GM18520 (cell line): Measurements from ENCODE around the gene TNNT2.

Experiments used
- ATAC-seq: cut with Tn5 transposase; IDR thresholded peaks from one replicate; pipeline ENCODE4 v1.9.1; 2021; ENCODE audit not compliant: unreplicated experiment

TNNT2 gene

GRCh38 chr1:201336711-201337450 is 40.6 kb downstream of the TNNT2 start:
- ATAC-seq, result no peak

DNA sequence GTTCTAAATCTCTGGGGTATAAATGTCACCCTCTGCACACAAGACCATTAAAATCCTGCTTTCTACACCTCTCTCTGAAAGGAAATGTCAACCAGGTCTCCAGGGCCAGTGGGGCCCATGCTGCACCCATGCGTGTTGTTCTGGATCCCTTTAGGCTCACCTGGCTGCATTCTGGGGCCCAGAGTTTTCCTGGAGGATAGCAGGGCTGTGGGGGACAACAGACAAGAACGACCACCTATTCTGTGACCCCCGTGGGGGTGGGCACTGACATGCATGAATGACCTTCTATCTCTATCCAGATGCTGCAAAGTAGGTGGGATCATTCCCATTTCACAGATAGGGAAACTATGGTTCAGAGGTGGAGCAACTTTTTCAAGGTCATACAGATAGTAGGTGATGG is 41.6 kb downstream of the TNNT2 start:
- no peak for ATAC-seq

- ATAC-seq, result no peak
Observed at GRCh38 chr1:201335174-201335870, 42.2 kb downstream of the TNNT2 start.

- ATAC-seq, result no peak
Observed at GRCh38 chr1:201334325-201335173, 42.9 kb downstream of the TNNT2 start.

- no peak for ATAC-seq
Observed at GRCh38 chr1:201332616-201333335, 44.7 kb downstream of the TNNT2 start.

GRCh38 chr1:201332021-201332420 is 45.5 kb downstream of the TNNT2 start:
- ATAC-seq, result no peak

DNA sequence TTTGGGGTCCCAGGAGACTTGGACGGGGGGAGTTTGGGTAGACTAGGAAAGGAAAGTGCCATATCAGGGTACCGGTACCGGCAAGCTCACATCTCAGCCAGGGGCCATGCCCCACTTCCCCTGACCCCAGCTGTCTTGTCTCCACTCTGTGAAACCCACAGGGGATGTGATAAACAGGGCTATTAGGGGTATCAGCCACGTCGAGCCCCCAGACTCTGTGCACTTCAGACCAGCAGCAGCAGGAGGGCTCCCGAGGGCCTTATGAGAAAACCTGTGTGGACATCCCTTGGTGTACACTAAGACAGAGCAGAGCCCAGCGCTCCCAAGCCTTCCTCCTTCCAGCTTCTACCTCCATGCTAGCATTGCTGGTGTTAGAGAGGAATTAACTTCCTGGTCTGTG is 46.3 kb downstream of the TNNT2 start:
- ATAC-seq, result no peak

- ATAC-seq, result no peak
Observed at GRCh38 chr1:201330541-201330940, 46.9 kb downstream of the TNNT2 start.

DNA sequence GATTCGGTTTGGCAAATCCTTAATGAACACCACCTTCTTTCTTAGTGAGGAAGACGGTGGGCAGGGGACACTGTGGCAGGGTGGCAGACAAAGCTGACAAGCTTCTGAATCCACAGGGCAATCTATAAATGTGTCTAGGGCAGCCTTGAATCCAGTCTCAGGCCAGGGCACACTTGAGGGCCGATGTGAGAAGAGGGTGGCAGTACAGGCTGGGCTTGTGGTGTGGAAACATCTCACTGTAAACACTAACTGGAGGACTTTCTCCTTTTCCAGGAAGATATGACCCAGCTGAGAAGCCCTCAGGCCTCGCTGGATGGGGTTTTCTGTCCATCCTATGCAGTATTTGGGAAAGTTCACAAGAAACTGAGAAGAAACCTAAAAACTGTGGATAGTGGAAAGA is 47.7 kb downstream of the TNNT2 start:
- no peak for ATAC-seq

GRCh38 chr1:201329286-201329685 is 48.2 kb downstream of the TNNT2 start:
- ATAC-seq, result no peak

GRCh38 chr1:201328576-201328975 is 48.9 kb downstream of the TNNT2 start:
- no peak for ATAC-seq

DNA sequence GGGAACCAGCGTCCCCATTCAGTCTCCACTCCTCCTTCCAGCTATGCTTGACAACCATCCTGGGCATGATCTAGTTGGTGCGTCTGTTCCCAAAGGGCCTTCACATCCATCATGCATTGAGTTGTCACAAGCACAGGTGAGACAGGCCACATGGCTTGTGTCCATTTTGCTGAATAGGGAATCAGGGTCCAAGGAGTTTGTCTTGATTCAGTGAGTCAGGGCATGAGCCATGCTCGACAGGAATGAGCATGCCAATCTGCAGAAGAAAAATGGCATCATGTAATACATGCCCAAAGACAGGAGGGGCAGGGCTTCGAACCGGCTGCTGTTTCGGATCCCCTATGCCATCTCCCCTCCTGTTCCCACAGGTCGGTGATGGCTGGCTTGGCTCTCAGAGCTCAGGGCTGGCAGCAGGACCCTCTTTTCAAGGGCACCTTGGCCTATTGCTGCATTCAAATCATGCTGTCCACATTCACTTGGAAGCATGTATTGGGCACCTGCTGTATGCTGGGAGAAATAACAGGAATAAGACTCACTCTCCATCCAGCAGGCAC is 49.7 kb downstream of the TNNT2 start:
- no peak for ATAC-seq

GRCh38 chr1:201326710-201327109 is 50.8 kb downstream of the TNNT2 start:
- no peak for ATAC-seq

DNA sequence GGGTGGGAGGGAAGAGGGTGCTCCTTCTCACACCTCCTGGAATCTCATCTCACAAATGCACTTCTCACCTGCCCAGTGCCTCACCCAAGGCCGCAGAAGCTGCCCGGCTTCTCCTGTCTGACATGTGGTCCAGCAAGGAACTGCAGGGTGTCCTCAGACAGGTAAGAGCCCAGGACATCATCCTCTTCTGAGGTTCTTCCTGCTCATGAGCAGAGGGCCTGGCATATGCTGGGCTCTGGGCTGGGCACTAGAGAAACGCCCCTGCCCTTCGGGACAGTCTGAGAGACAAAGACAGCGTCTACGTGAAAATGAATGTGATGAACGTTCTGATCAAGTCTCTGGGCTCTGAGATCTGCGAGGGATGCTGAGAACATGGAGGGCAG is 51.8 kb downstream of the TNNT2 start:
- ATAC-seq, result no peak

DNA sequence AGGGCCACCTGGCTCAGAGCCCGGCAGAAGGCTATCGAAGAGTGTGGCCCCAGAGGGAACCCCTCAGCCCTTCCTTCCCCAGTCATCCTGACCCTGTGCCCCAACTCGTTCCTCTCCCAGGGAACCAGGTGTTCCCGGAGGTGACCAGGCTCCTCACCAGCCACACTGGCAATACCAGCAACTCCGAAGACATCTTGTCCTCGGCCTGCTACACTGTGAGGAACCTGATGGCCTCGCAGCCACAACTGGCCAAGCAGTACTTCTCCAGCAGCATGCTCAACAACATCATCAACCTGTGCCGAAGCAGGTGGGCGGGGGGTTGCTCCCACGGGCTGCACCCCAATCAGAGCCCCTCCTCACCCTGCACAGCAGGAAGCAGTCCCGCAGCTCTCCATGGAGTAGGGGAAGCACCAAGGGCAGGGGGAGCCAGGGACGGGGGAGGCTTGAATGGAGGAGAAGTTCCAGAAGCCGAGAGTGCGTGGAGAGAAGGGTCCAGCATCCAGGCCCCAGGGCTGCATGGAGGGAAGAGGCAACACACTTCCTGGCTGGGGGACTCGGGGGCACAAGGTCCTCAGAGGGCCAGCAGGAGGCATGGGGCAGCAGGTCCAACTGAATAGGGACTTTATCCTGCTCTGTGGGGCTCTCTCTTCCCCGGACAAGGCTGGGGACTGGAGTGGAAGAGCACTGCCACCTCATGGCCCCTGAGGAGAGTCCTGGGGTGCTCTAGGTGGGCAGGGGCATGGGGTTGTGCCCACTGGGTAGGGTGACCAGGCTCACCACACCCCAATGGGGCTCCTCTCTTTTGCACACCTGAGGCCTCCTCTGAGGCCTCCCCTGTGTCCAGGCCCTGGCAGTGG is 52.4 kb downstream of the TNNT2 start:
- ATAC-seq, result no peak

- ATAC-seq, result no peak
Observed at GRCh38 chr1:201324306-201324705, 53.2 kb downstream of the TNNT2 start.

GRCh38 chr1:201322653-201323510 is 54.6 kb downstream of the TNNT2 start:
- no peak for ATAC-seq

GRCh38 chr1:201321826-201322390 is 55.6 kb downstream of the TNNT2 start:
- ATAC-seq, result no peak
